GM12864 (cell line): Measurements from ENCODE around the gene SLX4IP.

Experiments used
- DNase-seq: peaks from one replicate; pipeline ENCODE4 v3.0.0-alpha.2; 2011; ENCODE audit warnings: low read depth
- H3K4me3 ChIP-seq: 2 replicates; pipeline ENCODE4 v1.5.1; 2011; ENCODE audit warnings: mild to moderate bottlenecking, low read depth, low read length, control low read depth
- CTCF ChIP-seq: IDR thresholded peaks from 2 replicates; pipeline ENCODE4 v1.5.1; 2011; ENCODE audit warnings: low read depth, mild to moderate bottlenecking, moderate library complexity, low read length, control low read depth, inconsistent platforms; ENCODE audit errors: missing control alignments

The SLX4IP gene

GRCh38 chr20:10523443-10523842, 88.3 kb downstream of the SLX4IP start:
- no peak for TF ChIP-seq CTCF
- DNase-seq = no peak
- H3K4me3 ChIP-seq = no peak overlapping the region

- DNase-seq = no peak
- no peak for TF ChIP-seq CTCF
- no peak overlapping the region for H3K4me3 ChIP-seq
Observed at GRCh38 chr20:10524034-10524476, 89.0 kb downstream of the SLX4IP start.

- no peak for TF ChIP-seq CTCF
- no peak overlapping the region for H3K4me3 ChIP-seq
- DNase-seq = no peak
Observed at GRCh38 chr20:10524643-10525042, 89.5 kb downstream of the SLX4IP start.

- no peak for DNase-seq
- no peak for TF ChIP-seq CTCF
Observed at GRCh38 chr20:10527781-10528180, 92.7 kb downstream of the SLX4IP start.

GRCh38 chr20:10530883-10531282, 95.8 kb downstream of the SLX4IP start:
- no peak overlapping the region for H3K4me3 ChIP-seq
- no peak for TF ChIP-seq CTCF
- DNase-seq = no peak

More at GRCh38 chr20:10527781-10528180, 92.7 kb downstream of the SLX4IP start:
- H3K4me3 ChIP-seq = no peak overlapping the region

GRCh38 chr20:10531848-10532247, 96.7 kb downstream of the SLX4IP start:
- no peak overlapping the region for H3K4me3 ChIP-seq
- no peak for TF ChIP-seq CTCF
- DNase-seq = no peak

- no peak for TF ChIP-seq CTCF
- DNase-seq = no peak
- no peak overlapping the region for H3K4me3 ChIP-seq
Observed at GRCh38 chr20:10532361-10532760, 97.3 kb downstream of the SLX4IP start.
